ENCODE results near the gene ADCY4.

DNA sequence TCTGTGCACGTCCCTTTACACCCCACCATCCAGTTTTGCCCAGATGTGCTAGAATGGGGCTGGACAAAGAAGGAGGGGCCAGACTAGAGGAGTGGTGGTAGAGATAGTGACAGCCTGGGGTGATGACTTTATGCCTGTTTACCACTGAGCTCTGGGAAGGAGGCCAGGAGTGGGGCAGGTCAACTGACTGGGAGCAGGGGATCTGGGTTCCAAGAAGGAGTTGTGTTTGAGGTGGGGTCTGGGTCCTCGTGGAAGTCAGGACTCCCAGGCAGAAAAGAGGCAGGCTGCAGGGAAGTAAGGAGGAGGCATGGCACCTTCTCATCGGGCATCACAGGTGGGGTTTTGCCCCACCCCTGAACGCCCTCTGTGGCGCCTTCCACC lies 24.6 kb downstream of the ADCY4 start:
- no peak for TF ChIP-seq EZH2phosphoT487 (IDR thresholded peaks at IDR 0.05; ENCODE audit: borderline replicate concordance, low read depth, low read length)
- TF ChIP-seq, protein P1, sequence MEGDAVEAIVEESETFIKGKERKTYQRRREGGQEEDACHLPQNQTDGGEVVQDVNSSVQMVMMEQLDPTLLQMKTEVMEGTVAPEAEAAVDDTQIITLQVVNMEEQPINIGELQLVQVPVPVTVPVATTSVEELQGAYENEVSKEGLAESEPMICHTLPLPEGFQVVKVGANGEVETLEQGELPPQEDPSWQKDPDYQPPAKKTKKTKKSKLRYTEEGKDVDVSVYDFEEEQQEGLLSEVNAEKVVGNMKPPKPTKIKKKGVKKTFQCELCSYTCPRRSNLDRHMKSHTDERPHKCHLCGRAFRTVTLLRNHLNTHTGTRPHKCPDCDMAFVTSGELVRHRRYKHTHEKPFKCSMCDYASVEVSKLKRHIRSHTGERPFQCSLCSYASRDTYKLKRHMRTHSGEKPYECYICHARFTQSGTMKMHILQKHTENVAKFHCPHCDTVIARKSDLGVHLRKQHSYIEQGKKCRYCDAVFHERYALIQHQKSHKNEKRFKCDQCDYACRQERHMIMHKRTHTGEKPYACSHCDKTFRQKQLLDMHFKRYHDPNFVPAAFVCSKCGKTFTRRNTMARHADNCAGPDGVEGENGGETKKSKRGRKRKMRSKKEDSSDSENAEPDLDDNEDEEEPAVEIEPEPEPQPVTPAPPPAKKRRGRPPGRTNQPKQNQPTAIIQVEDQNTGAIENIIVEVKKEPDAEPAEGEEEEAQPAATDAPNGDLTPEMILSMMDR (conservative IDR thresholded peaks at IDR 0.05; ENCODE audit: low read length), result no peak
